GM18951 (cell line): ENCODE results near the gene USP54.

Source experiments
- POLR2A ChIP-seq: IDR thresholded peaks from 4 replicates; pipeline ENCODE4 v1.6.1; 2011; ENCODE audit warnings: mild to moderate bottlenecking; ENCODE audit not compliant: insufficient read length, insufficient read depth; ENCODE audit errors: extremely low read depth
- in situ Hi-C: fragments of 300-500 bp; cut with MboI; formaldehyde crosslinking; loops from one replicate; pipeline ENCODE4 v1.12.0; 2022; ENCODE audit warnings: low sequenced_read_pairs, mixed read lengths, inconsistent platforms; ENCODE audit not compliant: unreplicated experiment

The USP54 gene

GRCh38 chr10:73495884-73496674, 95.1 kb downstream of the USP54 start, which contains the start of gene PPP3CB:
Gene PPP3CB (minus strand): TSS chr10:73496024. CDS start chr10:73495889, 135 bp downstream.
- in situ Hi-C loops, result no loop called here
- no peak for TF ChIP-seq POLR2A

GRCh38 chr10:73495226-73495883, 95.8 kb downstream of the USP54 start:
- peak; percentile 86 for TF ChIP-seq POLR2A
- in situ Hi-C loops, result no loop called here

GRCh38 chr10:73494877-73495225, 96.3 kb downstream of the USP54 start:
- in situ Hi-C loops, result no loop called here
- TF ChIP-seq POLR2A, result no peak

- in situ Hi-C loops, result no loop called here
- TF ChIP-seq POLR2A, result no peak
Observed at GRCh38 chr10:73494213-73494612, 96.9 kb downstream of the USP54 start.

- TF ChIP-seq POLR2A, result no peak
- in situ Hi-C loops, result no loop called here
Observed at GRCh38 chr10:73493781-73494180, 97.4 kb downstream of the USP54 start.

- no peak for TF ChIP-seq POLR2A
- in situ Hi-C loops, result no loop called here
Observed at GRCh38 chr10:73486601-73487000, 104.5 kb downstream of the USP54 start.

- in situ Hi-C loops, result no loop called here
Observed at GRCh38 chr10:73485320-73485719, 105.8 kb downstream of the USP54 start.

GRCh38 chr10:73480158-73480557, 111.0 kb downstream of the USP54 start:
- TF ChIP-seq POLR2A, result no peak
- in situ Hi-C loops, result no loop called here

More at GRCh38 chr10:73485320-73485719, 105.8 kb downstream of the USP54 start:
- TF ChIP-seq POLR2A, result no peak

- in situ Hi-C loops, result no loop called here
- TF ChIP-seq POLR2A, result no peak
Observed at GRCh38 chr10:73478636-73479035, 112.5 kb downstream of the USP54 start.

- TF ChIP-seq POLR2A, result no peak
- in situ Hi-C loops, result no loop called here
Observed at GRCh38 chr10:73471226-73471625, 119.9 kb downstream of the USP54 start.

- in situ Hi-C loops, result no loop called here
- TF ChIP-seq POLR2A, result no peak
Observed at GRCh38 chr10:73469579-73469978, 121.6 kb downstream of the USP54 start.

- no peak for TF ChIP-seq POLR2A
- in situ Hi-C loops, result no loop called here
Observed at GRCh38 chr10:73467206-73467605, 123.9 kb downstream of the USP54 start.

GRCh38 chr10:73465978-73466726, 125.0 kb downstream of the USP54 start:
- in situ Hi-C loops, result no loop called here
- no peak for TF ChIP-seq POLR2A
